ENCODE results near the gene SLC22A1. TPM values are rescaled to one million over a fixed set of nuclear protein-coding genes. Genes with fewer than 3 reads are reported as not detected.

SLC22A1 gene
- polyA plus RNA-seq, 3 donors, result 0.82 to 1.0 (median 0.89) TPM

- no peak for DNase-seq (ENCODE audit: extremely low read depth in 1 of 11, low read depth in 9 of 11, low spot score in 4 of 11)
These were observed 71.2 kb downstream of the SLC22A1 start for GRCh38 chr6:160192840-160193239.

- DNase-seq (ENCODE audit: extremely low read depth in 1 of 11, low read depth in 9 of 11, low spot score in 4 of 11), result no peak
These were observed 73.2 kb downstream of the SLC22A1 start for GRCh38 chr6:160194808-160195207.

GRCh38 chr6:160197662-160198061 is 76.0 kb downstream of the SLC22A1 start:
- DNase-seq (ENCODE audit: extremely low read depth in 1 of 11, low read depth in 9 of 11, low spot score in 4 of 11), result no peak

- DNase-seq (ENCODE audit: extremely low read depth in 1 of 11, low read depth in 9 of 11, low spot score in 4 of 11), result peak in 6 of 11 donors; percentile 29 to 63 (median 42)
These were observed 77.1 kb downstream of the SLC22A1 start for GRCh38 chr6:160198606-160199211.

DNA sequence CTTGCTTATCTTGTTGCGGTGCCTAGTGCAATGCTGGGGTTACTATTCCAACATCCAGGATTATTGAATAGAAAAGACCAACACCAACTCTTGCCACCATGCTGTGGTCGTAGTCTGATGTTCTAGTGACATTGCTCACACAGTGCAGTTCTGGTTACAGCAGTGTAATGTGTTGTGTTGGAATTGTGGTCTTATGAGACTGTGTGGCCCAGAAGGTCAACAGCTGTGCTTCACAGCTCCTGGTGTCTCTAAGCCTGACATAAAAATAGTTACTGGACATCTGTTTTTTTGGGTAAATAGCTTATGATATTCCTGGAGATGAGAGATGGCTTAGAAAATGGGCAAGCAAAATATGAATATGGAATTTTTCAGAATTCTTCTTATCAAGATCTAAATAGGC is 79.4 kb downstream of the SLC22A1 start:
- DNase-seq (ENCODE audit: extremely low read depth in 1 of 11, low read depth in 9 of 11, low spot score in 4 of 11), result no peak

DNA sequence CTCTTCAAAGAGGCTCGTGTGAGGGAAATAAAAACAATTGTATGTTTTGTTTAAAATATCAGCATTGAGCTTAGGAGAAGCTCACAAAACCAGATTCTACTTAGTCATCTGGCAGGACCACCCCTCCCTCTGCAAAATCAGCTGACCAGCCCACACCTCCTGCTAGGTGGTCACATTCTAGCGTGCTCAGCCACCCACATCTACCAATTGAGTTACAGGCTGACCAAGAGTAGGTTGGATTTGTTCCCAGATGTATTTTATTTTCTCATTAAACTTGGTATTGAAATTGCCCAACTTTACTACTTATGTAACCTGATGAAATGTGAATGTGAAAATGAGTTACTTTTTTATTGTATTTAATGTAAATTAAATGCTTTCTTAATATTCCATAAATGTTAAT is 80.8 kb downstream of the SLC22A1 start:
- DNase-seq (ENCODE audit: extremely low read depth in 1 of 11, low read depth in 9 of 11, low spot score in 4 of 11), result no peak

DNA sequence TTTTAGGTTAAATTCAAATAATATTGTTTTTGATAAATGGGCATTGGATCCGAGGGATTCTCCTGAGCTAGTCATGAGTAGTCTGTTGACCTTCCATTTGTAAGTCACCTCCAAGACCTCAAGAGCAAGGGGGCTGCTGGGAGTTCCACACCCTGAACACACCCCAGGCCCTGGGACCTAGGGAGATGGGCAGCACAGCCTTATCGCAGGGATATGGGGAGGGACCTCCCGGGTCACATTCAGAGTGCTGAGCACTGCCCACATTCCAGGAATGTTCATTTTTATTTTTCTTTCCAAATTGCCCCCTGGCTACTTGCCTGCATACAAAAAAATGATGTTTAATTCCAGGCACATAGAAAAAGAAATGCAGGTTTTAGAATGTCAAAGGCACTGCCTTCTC is 81.5 kb downstream of the SLC22A1 start:
- DNase-seq (ENCODE audit: extremely low read depth in 1 of 11, low read depth in 9 of 11, low spot score in 4 of 11), result no peak

DNA sequence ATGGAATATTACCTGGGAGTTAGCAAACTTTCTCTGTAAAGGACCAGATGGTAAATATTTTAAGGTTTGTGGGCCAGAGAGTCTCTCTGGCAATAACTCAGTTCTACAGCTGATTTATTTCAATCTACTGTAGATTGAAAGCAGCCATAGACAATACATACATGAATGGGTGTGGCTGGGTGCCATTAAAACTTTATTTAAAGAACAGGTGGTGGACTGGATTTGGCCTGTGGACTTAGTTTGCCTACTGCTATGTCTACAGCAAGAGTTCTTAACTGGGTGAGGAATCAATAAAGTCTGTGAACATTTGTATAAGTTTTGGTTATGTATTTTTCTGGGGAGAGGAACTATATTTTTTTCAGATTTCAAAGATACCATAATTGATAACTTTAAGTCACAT is 81.9 kb downstream of the SLC22A1 start:
- no peak for DNase-seq (ENCODE audit: extremely low read depth in 1 of 11, low read depth in 9 of 11, low spot score in 4 of 11)

DNA sequence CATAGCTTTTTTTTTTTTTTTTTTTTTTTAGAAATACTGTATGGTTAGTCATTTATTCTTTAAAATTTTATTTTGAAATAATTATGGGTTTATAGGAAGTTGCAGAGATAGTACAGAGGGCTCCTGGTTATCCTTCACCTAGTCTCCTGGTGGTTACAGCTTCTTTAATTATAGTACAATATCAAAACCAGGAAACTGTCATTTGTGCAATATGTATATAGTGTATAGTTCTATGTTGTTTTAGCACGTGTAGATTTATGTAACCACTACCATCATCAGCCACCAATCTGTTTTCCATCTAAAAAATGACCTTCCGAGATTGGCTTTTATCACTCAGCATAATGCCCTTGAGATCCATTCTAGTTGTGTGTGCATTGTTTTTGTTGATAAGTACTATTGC is 82.3 kb downstream of the SLC22A1 start:
- DNase-seq (ENCODE audit: extremely low read depth in 1 of 11, low read depth in 9 of 11, low spot score in 4 of 11), result no peak

- no peak for DNase-seq (ENCODE audit: extremely low read depth in 1 of 11, low read depth in 9 of 11, low spot score in 4 of 11)
These were observed 83.1 kb downstream of the SLC22A1 start for GRCh38 chr6:160204710-160205109.

DNA sequence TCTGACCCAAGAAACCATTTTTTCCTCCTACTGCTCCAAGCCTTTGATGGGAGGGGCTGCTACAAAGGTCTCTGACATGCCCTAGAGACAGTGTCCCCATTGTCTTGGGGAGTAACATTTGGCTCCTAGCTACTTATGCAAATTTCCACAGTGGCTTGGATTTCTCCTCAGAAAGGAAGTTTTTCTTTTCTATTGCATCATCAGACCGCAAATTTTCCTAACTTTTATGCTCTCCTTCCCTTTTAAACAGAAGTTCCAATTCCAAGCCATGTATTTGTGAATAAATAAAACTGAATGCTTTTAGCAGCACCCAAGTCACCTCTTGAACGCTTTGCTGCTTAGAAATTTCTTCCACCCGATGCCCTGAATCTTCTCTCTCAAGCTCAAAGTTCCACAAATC is 86.0 kb downstream of the SLC22A1 start:
- DNase-seq (ENCODE audit: extremely low read depth in 1 of 11, low read depth in 9 of 11, low spot score in 4 of 11), result no peak

Other genes starting within 250 kb of the SLC22A1 start
- gene MAS1, start 230.8 kb upstream of the SLC22A1 start, polyA plus RNA-seq (ENCODE audit: insufficient read length in 3 of 3), result under 1 TPM; 0.02 to 0.05 (median 0.03) TPM
- 10 to 100 TPM; 59.5 to 61.1 (median 60.8) TPM for gene IGF2R, start 152.7 kb upstream of the SLC22A1 start, polyA plus RNA-seq (ENCODE audit: insufficient read length in 3 of 3)
- gene SLC22A2, start 137.0 kb downstream of the SLC22A1 start, polyA plus RNA-seq (ENCODE audit: insufficient read length in 3 of 3), result 10 to 100 TPM; 12.1 to 16.8 (median 15.0) TPM
- gene SLC22A3, start 226.6 kb downstream of the SLC22A1 start, polyA plus RNA-seq (ENCODE audit: insufficient read length in 3 of 3), result 1 to 10 TPM; 4.6 to 7.5 (median 5.5) TPM